GM23338 (cell line): ENCODE data around the gene MYO1E. TPM values are rescaled to one million over a fixed set of nuclear protein-coding genes. Genes with fewer than 3 reads are reported as not detected.

Source experiments
- ATAC-seq: fragments of 200-7000 bp; cut with Tn5 transposase; 3 replicates; pipeline ENCODE4 v1.9.1; 2020
- DNase-seq: peaks from one replicate; pipeline ENCODE4 v3.0.0-alpha.2; 2015; ENCODE audit warnings: low spot score
- H2AFZ ChIP-seq: fragments of 200-600 bp; sonication (generic); 2 replicates; pipeline ENCODE4 v1.8.0; 2016; ENCODE audit warnings: antibody characterized with exemption, mild to moderate bottlenecking, moderate library complexity
- H3F3A ChIP-seq: fragments of 200-600 bp; sonication (generic); replicated peaks from 2 replicates; pipeline ENCODE4 v1.8.0; 2017; ENCODE audit warnings: antibody characterized with exemption, mixed run types, low read depth
- H3K27ac ChIP-seq: fragments of 200-600 bp; sonication (generic); 2 replicates; pipeline ENCODE4 v1.6.1; 2016; ENCODE audit warnings: low read depth
- H3K27me3 ChIP-seq: fragments of 200-600 bp; sonication (generic); 2 replicates; pipeline ENCODE4 v1.8.0; 2016; ENCODE audit warnings: mild to moderate bottlenecking, mixed run types, moderate library complexity; ENCODE audit not compliant: insufficient read depth
- H3K36me3 ChIP-seq: fragments of 200-600 bp; sonication (generic); 2 replicates; pipeline ENCODE4 v1.8.0; 2016; ENCODE audit warnings: mild to moderate bottlenecking; ENCODE audit not compliant: insufficient read depth
- H3K4me1 ChIP-seq: fragments of 200-600 bp; sonication (generic); 2 replicates; pipeline ENCODE4 v1.8.0; 2016; ENCODE audit warnings: mild to moderate bottlenecking, moderate library complexity; ENCODE audit not compliant: insufficient read depth
- H3K4me2 ChIP-seq: fragments of 200-600 bp; sonication (generic); 2 replicates; pipeline ENCODE4 v1.7.1; 2017; ENCODE audit warnings: mixed run types
- H3K4me3 ChIP-seq: fragments of 200-600 bp; sonication (generic); 2 replicates; pipeline ENCODE4 v1.6.1; 2016; ENCODE audit warnings: mixed run types
- H3K79me2 ChIP-seq: fragments of 200-600 bp; sonication (generic); replicated peaks from 2 replicates; pipeline ENCODE4 v1.8.0; 2017; ENCODE audit warnings: mild to moderate bottlenecking; ENCODE audit not compliant: insufficient read depth
- H3K9me2 ChIP-seq: fragments of 200-600 bp; sonication (generic); 2 replicates; pipeline ENCODE4 v1.8.0; 2017; ENCODE audit not compliant: insufficient read depth
- H4K20me1 ChIP-seq: fragments of 200-600 bp; sonication (generic); replicated peaks from 2 replicates; pipeline ENCODE4 v1.8.0; 2017; ENCODE audit warnings: mild to moderate bottlenecking; ENCODE audit not compliant: insufficient read depth
- H3K27ac Mint-ChIP-seq: 2 replicates; pipeline ENCODE4 v1.8.0; 2020; ENCODE audit warnings: inconsistent platforms, mild to moderate bottlenecking, moderate library complexity, mixed read lengths
- H3K27me3 Mint-ChIP-seq: 3 replicates; pipeline ENCODE4 v1.8.0; 2022; ENCODE audit warnings: low read depth, mild to moderate bottlenecking, moderate library complexity, mixed read lengths, inconsistent platforms; ENCODE audit not compliant: insufficient read depth, poor library complexity
- H3K36me3 Mint-ChIP-seq: 3 replicates; pipeline ENCODE4 v1.8.0; 2021; ENCODE audit warnings: low read depth, mild to moderate bottlenecking, inconsistent platforms, moderate library complexity, mixed read lengths
- H3K4me1 Mint-ChIP-seq: 3 replicates; pipeline ENCODE4 v1.8.0; 2020; ENCODE audit warnings: mild to moderate bottlenecking, inconsistent platforms, mixed read lengths
- H3K4me3 Mint-ChIP-seq: 3 replicates; pipeline ENCODE4 v1.8.0; 2021; ENCODE audit warnings: moderate library complexity, mild to moderate bottlenecking, inconsistent platforms, mixed read lengths
- H3K9me3 Mint-ChIP-seq: 3 replicates; pipeline ENCODE4 v1.8.0; 2020; ENCODE audit warnings: moderate library complexity, mild to moderate bottlenecking, inconsistent platforms, mixed read lengths
- CREB1 ChIP-seq: fragments of 250-450 bp; sonication (Bioruptor Pico); IDR thresholded peaks from 2 replicates; pipeline ENCODE4 v1.5.0; 2020; ENCODE audit warnings: low read depth, mild to moderate bottlenecking, moderate library complexity
- CTCF ChIP-seq, 2 experiments: fragments of 200-600 bp in 1 of 2; sonication (generic) in 1 of 2; conservative IDR thresholded peaks; 2 replicates each; pipeline versions ENCODE4 v1.5.1 to v1.6.1; 2016 to 2017; ENCODE audit warnings: antibody characterized with exemption in 2 of 2, low read depth in 2 of 2, mild to moderate bottlenecking in 2 of 2, moderate library complexity in 1 of 2
- EZH2 ChIP-seq: fragments of 200-600 bp; sonication (generic); IDR thresholded peaks from one replicate; pipeline ENCODE4 v1.8.0; 2017; ENCODE audit warnings: antibody characterized with exemption, mild to moderate bottlenecking, low read depth; ENCODE audit not compliant: unreplicated experiment
- EZH2phosphoT487 ChIP-seq: fragments of 200-600 bp; sonication (generic); IDR thresholded peaks from one replicate; pipeline ENCODE4 v1.8.1; 2018; ENCODE audit warnings: antibody characterized with exemption; ENCODE audit not compliant: unreplicated experiment
- NANOG ChIP-seq: IDR thresholded peaks from 2 replicates; pipeline ENCODE4 v1.6.1; 2016; ENCODE audit warnings: antibody characterized with exemption, borderline replicate concordance
- POLR2AphosphoS5 ChIP-seq: IDR thresholded peaks from 2 replicates; pipeline ENCODE4 v1.6.1; 2016; ENCODE audit warnings: antibody characterized with exemption, low read depth
- REST ChIP-seq: IDR thresholded peaks from one replicate; pipeline ENCODE4 v1.6.1; 2018; ENCODE audit warnings: antibody characterized with exemption; ENCODE audit not compliant: unreplicated experiment
- STAT1 ChIP-seq: IDR thresholded peaks from one replicate; pipeline ENCODE4 v1.6.1; 2016; ENCODE audit warnings: antibody characterized with exemption; ENCODE audit not compliant: unreplicated experiment
- ZNF114 ChIP-seq: fragments of 250-450 bp; sonication (Bioruptor Pico); IDR thresholded peaks from 2 replicates; pipeline ENCODE4 v1.5.0; 2020; ENCODE audit warnings: mild to moderate bottlenecking, moderate library complexity
- ZNF462 ChIP-seq: fragments of 250-450 bp; sonication (Bioruptor Pico); IDR thresholded peaks from 2 replicates; pipeline ENCODE4 v1.5.0; 2020; ENCODE audit warnings: mild to moderate bottlenecking, moderate library complexity
- polyA plus RNA-seq: library from polyadenylated mRNA; unstranded; fragments of >200 nt; fragmentation: Nextera tagmentation; extraction: Ambion mirVana; gene quantifications from 2 replicates; pipeline ENCODE4 v1.2.1, GENCODE V29; 2016
- total RNA-seq: library from RNA; depleted of rRNA; stranded (reverse); fragments of >200 nt; shearing (Covaris generic); gene quantifications from 2 replicates; pipeline ENCODE4 v1.2.3, GENCODE V29; 2014

The MYO1E gene
- total and polyA plus RNA-seq, 2 experiments from 2014 or later, result 68.3 to 131 TPM

- TF ChIP-seq ZNF462 (CRISPR knock-in tag), result no peak
Observed at GRCh38 chr15:59262316-59262715, 110.4 kb downstream of the MYO1E start (continued).

- Mint-ChIP-seq H3K36me3 (0 out of 3 replicates have a peak, but pooled peaks cover 3% of the 10 kb centered on the region), H3K27ac (no peak overlapping the region), H3K4me1 (0 out of 3 replicates have a peak, but pooled peaks cover 1% of the 10 kb centered on the region), H3K27me3 (peaks cover 3% of the 10 kb centered on the region), H3K9me3 (no peaks in the 10 kb centered on the region), H3K4me3 (no peak overlapping the region)
- Histone ChIP-seq H4K20me1 (no peaks in the 10 kb centered on the region), H2AFZ (no peak overlapping the region), H3K27ac (no peak overlapping the region; the same call in 1 of the 2 replicates), H3K79me2 (no peaks in the 10 kb centered on the region), H3K4me3 (no peak overlapping the region), H3K27me3 (no peaks in the 10 kb centered on the region), H3K9me2 (no peaks in the 10 kb centered on the region), H3K4me1 (no peaks in the 10 kb centered on the region), H3K4me2 (no peak overlapping the region), H3F3A (no peaks in the 10 kb centered on the region), H3K36me3 (no peaks in the 10 kb centered on the region)
- ATAC-seq, result peak; percentile 62
- no peak for DNase-seq
- TF ChIP-seq CREB1, result no peak
- TF ChIP-seq ZNF114 (CRISPR knock-in tag), result no peak
- no peak for TF ChIP-seq STAT1
- no peak for TF ChIP-seq EZH2phosphoT487
- TF ChIP-seq NANOG, result no peak
- no peak for TF ChIP-seq POLR2AphosphoS5
- no peak for TF ChIP-seq EZH2
- no peak for TF ChIP-seq REST
- TF ChIP-seq CTCF (conservative IDR thresholded peaks at IDR 0.05; ENCODE audit: low read depth in 2 of 2), result no peak
Observed at GRCh38 chr15:59260090-59260489, 112.6 kb downstream of the MYO1E start.
